CD14-positive monocyte (primary cell): ENCODE results near the gene PEX5L. TPM values are rescaled to one million over a fixed set of nuclear protein-coding genes. Genes with fewer than 3 reads are reported as not detected.

Experiments
- DNase-seq, 3 donors: peaks; one replicate each; pipeline ENCODE4 v3.0.0-alpha.2; 2011 to 2022
- H2AFZ ChIP-seq: 2 replicates; pipeline ENCODE4 v1.6.0; 2012; ENCODE audit warnings: mild to moderate bottlenecking, low read depth, low read length, inconsistent platforms; ENCODE audit not compliant: insufficient read depth, poor library complexity, severe bottlenecking
- H3K27ac ChIP-seq, 2 donors: 1 replicate in 1 of 2; 2 replicates in 1 of 2; pipeline ENCODE4 v1.5.1; 2012 to 2013; ENCODE audit warnings: low read length in 2 of 2, control low read depth in 1 of 2, inconsistent platforms in 1 of 2, low read depth in 1 of 2, mild to moderate bottlenecking in 1 of 2
- H3K27me3 ChIP-seq, 2 donors: one replicate each; pipeline versions ENCODE4 v1.6.0 to v1.6.1; 2011 to 2013; ENCODE audit warnings: low read length in 2 of 2; ENCODE audit not compliant: control insufficient read depth in 2 of 2, insufficient read depth in 2 of 2
- H3K36me3 ChIP-seq, 2 donors: replicated peaks in 1 of 2; 1 replicate in 1 of 2; 2 replicates in 1 of 2; pipeline versions ENCODE4 v1.5.1 to v1.6.1; 2012 to 2013; ENCODE audit warnings: low read length in 2 of 2, control low read depth in 1 of 2, inconsistent platforms in 1 of 2, mild to moderate bottlenecking in 1 of 2; ENCODE audit not compliant: insufficient read depth in 2 of 2, control insufficient read depth in 1 of 2
- H3K4me1 ChIP-seq, 2 donors: 1 replicate in 1 of 2; 2 replicates in 1 of 2; pipeline versions ENCODE4 v1.5.1 to v1.6.1; 2012 to 2013; ENCODE audit warnings: low read length in 2 of 2, control low read depth in 1 of 2, inconsistent platforms in 1 of 2, mild to moderate bottlenecking in 1 of 2, moderate library complexity in 1 of 2; ENCODE audit not compliant: insufficient read depth in 2 of 2, control insufficient read depth in 1 of 2
- H3K4me2 ChIP-seq: replicated peaks from 2 replicates; pipeline ENCODE3; 2012; ENCODE audit warnings: low read length, moderate library complexity, mild to moderate bottlenecking; ENCODE audit not compliant: poor library complexity, severe bottlenecking; ENCODE audit errors: extremely low read depth
- H3K4me3 ChIP-seq, 3 experiments: fragments of 200-600 bp in 1 of 3; sonication (generic) in 1 of 3; replicated peaks in 1 of 3; 1 replicate in 2 of 3; 2 replicates in 1 of 3; pipeline ENCODE4 v1.5.1; 2011 to 2013; ENCODE audit warnings: low read length in 3 of 3, mild to moderate bottlenecking in 3 of 3, control low read depth in 2 of 3, low read depth in 2 of 3, inconsistent platforms in 1 of 3, moderate library complexity in 1 of 3
- H3K79me2 ChIP-seq: 2 replicates; pipeline ENCODE4 v1.6.0; 2012; ENCODE audit warnings: mild to moderate bottlenecking, control low read depth, inconsistent platforms, low read length, moderate library complexity; ENCODE audit not compliant: insufficient read depth
- H3K9ac ChIP-seq: 2 replicates; pipeline ENCODE4 v1.6.0; 2017; ENCODE audit warnings: low read length, mild to moderate bottlenecking; ENCODE audit not compliant: insufficient read depth, poor library complexity, severe bottlenecking
- H3K9me3 ChIP-seq, 2 donors: replicated peaks in 1 of 2; 1 replicate in 1 of 2; 2 replicates in 1 of 2; pipeline versions ENCODE4 v1.5.1 to v1.6.1; 2012 to 2013; ENCODE audit warnings: low read length in 2 of 2, control low read depth in 1 of 2; ENCODE audit not compliant: control insufficient read depth in 1 of 2, insufficient read depth in 1 of 2
- H4K20me1 ChIP-seq: 2 replicates; pipeline ENCODE4 v1.6.0; 2012; ENCODE audit warnings: mild to moderate bottlenecking, low read length, control low read depth, moderate library complexity; ENCODE audit not compliant: insufficient read depth
- H3K27ac Mint-ChIP-seq, 7 donors: one replicate each; pipeline ENCODE4 v1.8.0; 2020; ENCODE audit warnings: mild to moderate bottlenecking in 7 of 7, mixed read lengths in 7 of 7, moderate library complexity in 6 of 7, inconsistent platforms in 2 of 7
- H3K27me3 Mint-ChIP-seq, 3 donors: one replicate each; pipeline ENCODE4 v1.8.0; 2021 to 2022; ENCODE audit warnings: low read depth in 3 of 3, mild to moderate bottlenecking in 3 of 3, mixed read lengths in 3 of 3, moderate library complexity in 3 of 3, inconsistent platforms in 1 of 3
- H3K36me3 Mint-ChIP-seq, 2 donors: one replicate each; pipeline ENCODE4 v1.8.0; 2020; ENCODE audit warnings: mixed read lengths in 2 of 2, inconsistent platforms in 1 of 2, mild to moderate bottlenecking in 1 of 2
- H3K4me1 Mint-ChIP-seq: one replicate; pipeline ENCODE4 v1.8.0; 2020; ENCODE audit warnings: mild to moderate bottlenecking, mixed read lengths
- H3K4me3 Mint-ChIP-seq, 2 donors: one replicate each; pipeline ENCODE4 v1.8.0; 2020; ENCODE audit warnings: mild to moderate bottlenecking in 2 of 2, mixed read lengths in 2 of 2, moderate library complexity in 1 of 2
- H3K9me3 Mint-ChIP-seq, 7 donors: one replicate each; pipeline ENCODE4 v1.8.0; 2020 to 2022; ENCODE audit warnings: mixed read lengths in 7 of 7, mild to moderate bottlenecking in 6 of 7, moderate library complexity in 6 of 7, inconsistent platforms in 2 of 7
- WGBS: methylation state at CpG from one replicate; pipeline ENCODE4 v1.1.5; 2013; ENCODE audit warnings: missing lambda C conversion rate; ENCODE audit not compliant: insufficient coverage; 5-methylcytosine and 5-hydroxymethylcytosine counted together
- intact Hi-C, 2 donors: fragments of 100-400 bp; cut with micrococcal nuclease; formaldehyde crosslinking; loops; one replicate each; pipeline versions ENCODE4 v1.15.0 to v1.15.1; 2023
- polyA plus RNA-seq, 3 donors: library from polyadenylated mRNA; depleted of rRNA in 1 of 3; unstranded in 2 of 3; stranded (reverse) in 1 of 3; fragments of 300-500 nt in 2 of 3; fragments of >200 nt in 1 of 3; fragmentation: Illumina TruSeq in 2 of 3; gene quantifications; 1 replicate in 2 of 3; 2 replicates in 1 of 3; pipeline ENCODE4 v1.2.3, GENCODE V29; 2012 to 2021
- TF ChIP-seq, protein P1 (sequence below): fragments of 200-600 bp; IDR thresholded peaks from one replicate; pipeline ENCODE4 v1.8.0; 2022; ENCODE audit warnings: antibody characterized with exemption, mild to moderate bottlenecking

Gene PEX5L
- polyA plus RNA-seq, 3 donors = not detected

DNA sequence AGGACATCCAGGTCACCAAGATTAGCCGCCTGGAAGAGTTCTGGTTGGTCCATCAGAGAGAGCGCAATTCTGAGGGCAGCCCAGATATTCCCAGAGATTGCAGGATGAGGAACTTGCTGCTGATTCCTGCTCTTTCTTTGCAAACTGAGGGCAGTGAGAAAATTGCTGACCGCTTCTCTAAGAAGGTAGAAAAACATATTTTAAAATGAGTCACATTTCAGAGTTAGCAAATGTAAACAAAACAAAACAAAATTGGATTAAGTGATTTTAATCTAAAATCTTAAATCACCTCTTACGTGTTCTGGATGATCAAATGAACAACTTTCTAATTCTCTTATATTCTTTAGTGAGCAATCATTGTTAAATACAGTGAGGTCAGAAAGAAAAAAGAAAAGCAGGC is 234.9 kb downstream of the PEX5L start:
- Histone ChIP-seq H3K4me2 (no peak overlapping the region), H3K9me3 (no peaks in the 10 kb centered on the region), H3K79me2 (no peaks in the 10 kb centered on the region), H3K9ac (no peak overlapping the region), H2AFZ (no peak overlapping the region), H4K20me1 (no peaks in the 10 kb centered on the region), H3K27ac (no peak overlapping the region), H3K4me3 (no peak overlapping the region), H3K36me3 (no peaks in the 10 kb centered on the region), H3K4me1 (no peaks in the 10 kb centered on the region), H3K27me3 (no peaks in the 10 kb centered on the region)
- Mint-ChIP-seq H3K4me3 (no peak overlapping the region), H3K27ac (no peak overlapping the region), H3K36me3 (no peaks in the 10 kb centered on the region), H3K9me3 (no peaks in the 10 kb centered on the region), H3K4me1 (no peaks in the 10 kb centered on the region), H3K27me3 (peaks cover 0 to 8% (median 7%) of the 10 kb centered on the region in 3 donors)
- TF ChIP-seq, protein P1, sequence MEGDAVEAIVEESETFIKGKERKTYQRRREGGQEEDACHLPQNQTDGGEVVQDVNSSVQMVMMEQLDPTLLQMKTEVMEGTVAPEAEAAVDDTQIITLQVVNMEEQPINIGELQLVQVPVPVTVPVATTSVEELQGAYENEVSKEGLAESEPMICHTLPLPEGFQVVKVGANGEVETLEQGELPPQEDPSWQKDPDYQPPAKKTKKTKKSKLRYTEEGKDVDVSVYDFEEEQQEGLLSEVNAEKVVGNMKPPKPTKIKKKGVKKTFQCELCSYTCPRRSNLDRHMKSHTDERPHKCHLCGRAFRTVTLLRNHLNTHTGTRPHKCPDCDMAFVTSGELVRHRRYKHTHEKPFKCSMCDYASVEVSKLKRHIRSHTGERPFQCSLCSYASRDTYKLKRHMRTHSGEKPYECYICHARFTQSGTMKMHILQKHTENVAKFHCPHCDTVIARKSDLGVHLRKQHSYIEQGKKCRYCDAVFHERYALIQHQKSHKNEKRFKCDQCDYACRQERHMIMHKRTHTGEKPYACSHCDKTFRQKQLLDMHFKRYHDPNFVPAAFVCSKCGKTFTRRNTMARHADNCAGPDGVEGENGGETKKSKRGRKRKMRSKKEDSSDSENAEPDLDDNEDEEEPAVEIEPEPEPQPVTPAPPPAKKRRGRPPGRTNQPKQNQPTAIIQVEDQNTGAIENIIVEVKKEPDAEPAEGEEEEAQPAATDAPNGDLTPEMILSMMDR = no peak
- WGBS = 100% methylated on average over 2 of the region's 4 CpGs
- DNase-seq = no peak
- intact Hi-C loops = no loop called here

DNA sequence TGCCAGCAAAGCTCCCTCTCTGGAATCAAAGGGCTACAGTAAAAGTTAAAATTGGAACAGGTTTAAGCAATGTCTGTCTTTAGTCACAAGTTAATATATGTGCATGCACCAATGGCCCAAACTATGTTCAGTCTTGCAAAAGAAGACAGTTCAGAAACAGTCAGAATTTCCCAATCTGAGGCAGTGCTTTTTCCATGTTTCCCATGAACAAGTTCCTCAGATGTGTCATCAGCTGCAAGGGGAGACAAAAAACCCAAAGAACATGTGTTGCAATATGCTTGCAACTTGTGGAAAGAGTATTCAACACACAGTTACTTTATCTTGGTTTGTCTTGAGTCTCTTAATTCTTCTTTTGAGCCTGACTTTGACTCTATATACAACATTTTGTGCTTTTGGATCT is 235.5 kb downstream of the PEX5L start:
- Mint-ChIP-seq H3K4me1 (no peaks in the 10 kb centered on the region), H3K27me3 (peaks cover 0 to 8% (median 7%) of the 10 kb centered on the region in 3 donors), H3K27ac (no peak overlapping the region), H3K9me3 (no peaks in the 10 kb centered on the region), H3K4me3 (no peak overlapping the region), H3K36me3 (no peaks in the 10 kb centered on the region)
- intact Hi-C loops = no loop called here
- TF ChIP-seq, protein P1 = no peak
- Histone ChIP-seq H3K79me2 (no peaks in the 10 kb centered on the region), H4K20me1 (no peaks in the 10 kb centered on the region), H3K9ac (no peak overlapping the region), H2AFZ (no peak overlapping the region), H3K4me3 (no peak overlapping the region), H3K4me2 (no peak overlapping the region), H3K36me3 (no peaks in the 10 kb centered on the region), H3K27ac (no peak overlapping the region), H3K4me1 (no peaks in the 10 kb centered on the region), H3K27me3 (no peaks in the 10 kb centered on the region), H3K9me3 (no peaks in the 10 kb centered on the region)
- peak in 1 of 3 donors; percentile 51 for DNase-seq
